CD4-positive, alpha-beta T cell treated with Interleukin-17A for 4 hours (primary cell): Measurements from ENCODE around the gene OR2A25.

Source experiments
- DNase-seq: peaks from one replicate; pipeline ENCODE4 v3.0.0-alpha.2; 2020; ENCODE audit warnings: mixed read lengths

The OR2A25 gene

GRCh38 chr7:144085978-144086377 is 16.4 kb downstream of the OR2A25 start, which contains the start of gene OR2A12:
Gene OR2A12 (plus strand): TSS chr7:144086278. CDS start chr7:144095108, 8,830 bp downstream.
- no peak for DNase-seq

GRCh38 chr7:144086730-144087129 is 17.1 kb downstream of the OR2A25 start:
- no peak for DNase-seq

DNA sequence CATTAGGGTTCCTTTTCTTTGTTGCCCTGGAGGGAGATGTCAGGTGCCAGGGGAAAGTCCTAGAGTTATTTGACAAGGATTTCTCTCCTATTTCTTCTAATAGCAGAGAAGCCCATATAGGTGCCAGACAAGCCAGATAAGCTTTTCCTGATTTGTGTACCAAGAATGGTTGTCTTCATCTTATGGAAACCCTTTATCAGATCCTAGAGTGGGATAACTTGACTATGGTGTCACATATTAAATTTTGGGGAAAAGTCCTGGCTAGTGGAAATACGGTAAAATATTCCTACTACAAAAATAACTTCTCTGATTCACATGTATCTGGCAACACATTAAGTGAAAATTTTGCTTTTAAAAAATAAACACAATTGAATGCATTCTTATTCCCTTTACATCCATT is 17.6 kb downstream of the OR2A25 start:
- no peak for DNase-seq

DNA sequence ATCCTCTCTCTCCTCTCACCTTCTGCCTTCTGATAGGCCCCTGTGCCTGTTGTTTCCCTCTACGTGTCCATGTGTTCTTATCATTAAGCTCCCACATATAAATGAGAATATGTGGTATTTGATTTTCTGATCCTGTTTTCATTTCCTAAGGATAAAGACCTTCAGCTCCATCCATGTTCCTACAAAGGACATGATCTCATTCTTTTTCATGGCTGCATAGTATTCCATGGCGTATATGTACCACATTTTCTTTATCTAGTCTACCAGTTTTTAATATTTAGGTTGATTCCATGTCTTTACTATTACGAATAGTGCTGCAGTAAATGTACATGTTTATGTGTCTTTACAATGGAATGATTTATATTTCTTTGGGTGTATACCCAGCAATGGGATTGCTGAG is 21.1 kb downstream of the OR2A25 start:
- no peak for DNase-seq

DNA sequence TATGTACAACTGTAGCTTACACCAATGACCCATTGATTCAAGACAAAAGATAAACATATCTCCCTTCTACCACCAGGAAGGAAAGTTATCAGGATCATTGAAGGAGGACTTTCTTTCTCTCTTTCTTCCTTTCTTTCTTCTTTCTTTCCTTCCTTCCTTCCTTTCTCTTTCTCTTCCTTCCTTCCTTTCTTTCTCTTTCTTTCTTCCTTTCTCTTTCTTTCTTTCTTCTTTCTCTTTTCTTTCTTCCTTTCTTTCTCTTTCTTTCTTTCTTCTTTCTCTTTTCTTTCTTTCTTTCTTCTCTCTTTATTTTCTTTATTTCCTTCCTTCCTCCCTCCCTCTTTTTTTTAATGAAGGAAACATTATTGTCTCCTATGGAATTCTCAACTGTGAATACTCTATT is 29.2 kb downstream of the OR2A25 start:
- no peak for DNase-seq

GRCh38 chr7:144100607-144101006 is 31.0 kb downstream of the OR2A25 start:
- DNase-seq, result no peak

DNA sequence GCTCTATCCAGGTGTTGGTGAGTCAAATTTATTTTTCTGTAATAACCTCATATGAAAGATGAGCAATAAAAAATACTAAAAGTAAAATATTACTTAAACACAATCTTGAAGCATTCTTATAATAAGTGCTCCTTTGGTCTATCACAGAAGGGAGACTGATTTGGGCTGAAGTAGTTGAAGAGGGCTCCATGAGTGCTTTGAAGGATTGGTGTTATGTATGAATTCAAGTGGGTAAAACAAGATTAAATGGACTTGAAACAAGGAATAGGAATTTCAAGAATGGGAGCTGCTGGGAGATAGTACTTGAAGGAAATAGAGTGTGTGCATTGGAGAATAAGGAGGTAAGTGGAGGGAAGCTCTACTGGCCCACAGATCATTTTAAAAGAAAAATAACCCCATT is 32.4 kb downstream of the OR2A25 start:
- DNase-seq, result no peak

DNA sequence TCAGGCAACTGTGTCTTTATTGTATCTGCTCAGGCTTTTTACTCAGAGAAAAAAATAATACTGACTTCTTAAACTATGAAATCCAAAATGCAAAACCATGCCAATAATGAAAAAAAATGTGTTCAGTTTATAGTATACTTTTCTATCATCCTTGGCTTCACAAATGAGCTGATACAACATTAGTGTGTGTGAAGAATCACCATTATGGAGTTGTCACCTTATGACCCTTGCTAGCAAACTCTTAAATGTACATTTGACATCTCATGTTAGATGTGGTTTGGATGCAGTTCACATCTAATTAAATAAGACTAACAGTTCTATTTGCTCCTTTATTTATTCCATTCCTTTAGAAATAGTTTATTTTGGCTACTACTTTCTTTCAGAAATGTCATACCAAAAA is 35.6 kb downstream of the OR2A25 start:
- no peak for DNase-seq

- DNase-seq, result no peak
Measured at GRCh38 chr7:144109283-144109682, 39.7 kb downstream of the OR2A25 start, which contains the start of gene OR2A2. Gene OR2A2 (plus strand): TSS chr7:144109583. CDS start chr7:144109583, 0 bp downstream.

GRCh38 chr7:144110272-144110671 is 40.7 kb downstream of the OR2A25 start:
- no peak for DNase-seq

DNA sequence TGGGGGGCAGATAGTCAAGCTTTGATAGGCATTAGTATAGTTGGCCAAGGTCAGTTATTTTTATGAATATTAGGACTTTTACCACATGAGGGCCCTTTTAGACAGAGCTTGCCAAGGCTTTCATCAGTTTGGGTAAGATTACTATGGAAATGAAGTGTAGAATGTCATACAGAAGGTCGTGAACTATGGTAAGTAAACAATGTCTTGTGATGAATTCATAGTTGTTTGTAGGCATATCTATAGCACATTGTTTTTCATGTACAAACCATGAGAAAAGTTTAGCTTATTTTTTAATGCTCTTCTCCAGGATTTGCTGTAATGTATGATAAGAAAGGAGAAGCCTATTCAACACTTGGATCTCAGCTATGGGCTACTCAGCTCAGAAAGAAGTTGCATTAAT is 44.0 kb downstream of the OR2A25 start:
- no peak for DNase-seq

DNA sequence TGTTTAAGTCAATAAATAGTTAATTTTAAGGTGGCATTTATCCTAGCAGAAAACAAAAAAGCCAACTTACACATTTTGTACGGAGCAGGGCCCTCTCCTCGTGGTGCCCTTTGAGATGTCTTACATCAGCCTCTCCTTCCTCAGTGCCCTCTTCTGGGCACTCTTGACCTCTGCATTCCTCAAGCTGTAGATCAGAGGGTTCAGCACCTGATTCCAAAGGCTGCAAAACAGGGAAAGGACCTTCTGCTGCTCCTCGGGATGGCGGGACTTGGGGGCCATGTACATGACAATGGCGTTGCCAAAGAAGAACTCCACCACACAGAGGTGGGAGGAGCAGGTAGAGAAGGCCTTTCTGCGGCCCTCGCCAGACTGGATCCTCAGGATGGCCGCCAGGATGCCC is 48.7 kb downstream of the OR2A25 start:
- no peak for DNase-seq

- DNase-seq, result no peak
Measured at GRCh38 chr7:144122876-144123275, 53.3 kb downstream of the OR2A25 start, which contains the start of gene OR2A14. Gene OR2A14 (plus strand): TSS chr7:144123176. CDS start chr7:144129113, 5,937 bp downstream.
